Measurements from ENCODE around the gene NACC2. TPM values are rescaled to one million over a fixed set of nuclear protein-coding genes. Genes with fewer than 3 reads are reported as not detected.

NACC2 gene
- total RNA-seq, 1 donor from 2014 or later: 4.5 TPM

GRCh38 chr9:135962696-135963307 is 132.3 kb downstream of the NACC2 start:
- Histone ChIP-seq H3K9ac (no peak overlapping the region), H3K9me3 (ENCODE audit: low read depth) (no peaks in the 10 kb centered on the region), H3K27me3 (peaks cover 11% of the 10 kb centered on the region), H3K4me2 (no peak overlapping the region), H3K27ac (no peak overlapping the region), H4K20me1 (ENCODE audit: low read depth) (peaks cover 26% of the 10 kb centered on the region), H3K4me1 (no peaks in the 10 kb centered on the region), H2AFZ (replicated peaks) (no peak overlapping the region), H3F3A (ENCODE audit: low read depth) (peaks cover 12% of the 10 kb centered on the region), H3K36me3 (no peaks in the 10 kb centered on the region), H3K79me2 (ENCODE audit: low read depth) (peaks cover 29% of the 10 kb centered on the region), H3K4me3 (no peak overlapping the region)
- peaks cover 12% of the 10 kb centered on the region for H3K27me3 Mint-ChIP-seq (ENCODE audit: insufficient read depth, low read depth)
- TF ChIP-seq EZH2phosphoT487 (IDR thresholded peaks at IDR 0.05) (no peak), CTCF (IDR thresholded peaks at IDR 0.05) (no peak), EZH2 (IDR thresholded peaks at IDR 0.05) (no peak)
- H3K4me1 Mint-ChIP-seq: peaks cover 31% of the 10 kb centered on the region
- no peaks in the 10 kb centered on the region for H3K36me3 Mint-ChIP-seq
- peak overlapping the region; percentile 55 for H3K27ac Mint-ChIP-seq
- H3K9me3 Mint-ChIP-seq: no peaks in the 10 kb centered on the region
- peak overlapping the region; percentile 88 for H3K4me3 Mint-ChIP-seq
- DNase-seq (ENCODE audit: low spot score): no peak

- no peak overlapping the region for H3K27ac Mint-ChIP-seq
- Histone ChIP-seq H3K4me1 (no peaks in the 10 kb centered on the region), H3K4me2 (peak overlapping the region; percentile 70), H3K9me3 (ENCODE audit: low read depth) (no peaks in the 10 kb centered on the region), H3K9ac (no peak overlapping the region), H3K4me3 (peak overlapping the region; percentile 33), H3F3A (ENCODE audit: low read depth) (peaks cover 10% of the 10 kb centered on the region), H2AFZ (replicated peaks) (peak overlapping the region; percentile 59), H3K27ac (no peak overlapping the region), H4K20me1 (ENCODE audit: low read depth) (peaks cover 27% of the 10 kb centered on the region), H3K27me3 (peaks cover 11% of the 10 kb centered on the region), H3K36me3 (no peaks in the 10 kb centered on the region), H3K79me2 (ENCODE audit: low read depth) (peaks cover 37% of the 10 kb centered on the region)
- H3K4me3 Mint-ChIP-seq: peak overlapping the region; percentile 88
- peaks cover 26% of the 10 kb centered on the region for H3K4me1 Mint-ChIP-seq
- H3K9me3 Mint-ChIP-seq: no peaks in the 10 kb centered on the region
- no peak for DNase-seq (ENCODE audit: low spot score)
- TF ChIP-seq EZH2 (IDR thresholded peaks at IDR 0.05): no peak
- TF ChIP-seq CTCF (IDR thresholded peaks at IDR 0.05): no peak
- TF ChIP-seq EZH2phosphoT487 (IDR thresholded peaks at IDR 0.05): no peak
- no peaks in the 10 kb centered on the region for H3K36me3 Mint-ChIP-seq
- H3K27me3 Mint-ChIP-seq (ENCODE audit: insufficient read depth, low read depth): peaks cover 7% of the 10 kb centered on the region
Observed at GRCh38 chr9:135961811-135962695, 133.0 kb downstream of the NACC2 start.

GRCh38 chr9:135961277-135961715 is 133.8 kb downstream of the NACC2 start, which contains the start of gene UBAC1:
TSS of gene UBAC1 (minus strand) at chr9:135961373. CDS start at chr9:135961162, 211 bp downstream.
- H3K27me3 Mint-ChIP-seq (ENCODE audit: insufficient read depth, low read depth): peaks cover 7% of the 10 kb centered on the region
- H3K36me3 ChIP-seq: no peaks in the 10 kb centered on the region
- peaks cover 11% of the 10 kb centered on the region for H3K27me3 ChIP-seq
- peak within 1 kb of the TSS; percentile 73 for H2AFZ ChIP-seq (replicated peaks)
- no peaks in the 10 kb centered on the region for H3K36me3 Mint-ChIP-seq
- H3K4me1 Mint-ChIP-seq: peaks cover 26% of the 10 kb centered on the region
- H4K20me1 ChIP-seq (ENCODE audit: low read depth): peaks cover 31% of the 10 kb centered on the region
- H3K4me3 ChIP-seq: peak within 1 kb of the TSS; percentile 80
- H3K9ac ChIP-seq: peak within 1 kb of the TSS; percentile 62
- H3K9me3 ChIP-seq (ENCODE audit: low read depth): no peaks in the 10 kb centered on the region
- peaks cover 10% of the 10 kb centered on the region for H3F3A ChIP-seq (ENCODE audit: low read depth)
- no peaks in the 10 kb centered on the region for H3K4me1 ChIP-seq
- H3K4me3 Mint-ChIP-seq: peak within 1 kb of the TSS; percentile 93
- peak within 1 kb of the TSS; percentile 98 for H3K4me2 ChIP-seq
- peak; percentile 98 for DNase-seq (ENCODE audit: low spot score)
- H3K27ac Mint-ChIP-seq: no peak within 1 kb of the TSS
- peaks cover 44% of the 10 kb centered on the region for H3K79me2 ChIP-seq (ENCODE audit: low read depth)
- no peak within 1 kb of the TSS for H3K27ac ChIP-seq
- H3K9me3 Mint-ChIP-seq: no peaks in the 10 kb centered on the region
- TF ChIP-seq EZH2 (IDR thresholded peaks at IDR 0.05) (no peak), EZH2phosphoT487 (IDR thresholded peaks at IDR 0.05) (no peak), CTCF (IDR thresholded peaks at IDR 0.05) (peak; percentile 24)

Measured in neural progenitor cell (in vitro differentiated cells).